Parathyroid adenoma (tissue), 2 donors: ENCODE results near the gene NADK.

Source experiments
- H2AFZ ChIP-seq: fragments of 300-600 bp; sonication (generic); one replicate; pipeline ENCODE4 v1.7.0; 2017; ENCODE audit warnings: antibody characterized with exemption, mild to moderate bottlenecking
- H3K27ac ChIP-seq: fragments of 300-600 bp; sonication (generic); one replicate; pipeline ENCODE4 v1.7.0; 2017
- H3K27me3 ChIP-seq: fragments of 300-600 bp; sonication (generic); one replicate; pipeline ENCODE4 v1.7.0; 2017; ENCODE audit warnings: low read length; ENCODE audit not compliant: control insufficient read depth, insufficient read depth
- H3K36me3 ChIP-seq: fragments of 300-600 bp; sonication (generic); one replicate; pipeline ENCODE4 v1.7.0; 2017; ENCODE audit warnings: low read length; ENCODE audit not compliant: control insufficient read depth, insufficient read depth
- H3K4me1 ChIP-seq: fragments of 300-600 bp; sonication (generic); one replicate; pipeline ENCODE4 v1.7.0; 2017; ENCODE audit warnings: control low read depth
- H3K4me2 ChIP-seq: fragments of 300-600 bp; sonication (generic); one replicate; pipeline ENCODE4 v1.7.0; 2017; ENCODE audit warnings: low read length
- H3K4me3 ChIP-seq: fragments of 300-600 bp; sonication (generic); one replicate; pipeline ENCODE4 v1.7.0; 2017; ENCODE audit warnings: low read depth, low read length
- H3K79me2 ChIP-seq: fragments of 300-600 bp; sonication (generic); one replicate; pipeline ENCODE4 v1.7.0; 2017; ENCODE audit warnings: control low read depth
- H3K9ac ChIP-seq: fragments of 300-600 bp; sonication (generic); one replicate; pipeline ENCODE4 v1.7.0; 2017; ENCODE audit warnings: mild to moderate bottlenecking
- H3K9me3 ChIP-seq: fragments of 300-600 bp; sonication (generic); one replicate; pipeline ENCODE4 v1.7.0; 2017; ENCODE audit warnings: low read length; ENCODE audit not compliant: control insufficient read depth
- TF ChIP-seq, protein P1 (sequence below): fragments of 300-600 bp; sonication (generic); IDR thresholded peaks from one replicate; pipeline ENCODE4 v1.7.0; 2017; ENCODE audit warnings: antibody characterized with exemption, mild to moderate bottlenecking
- donor health status: primary hyperparathyroidism.

The NADK gene

DNA sequence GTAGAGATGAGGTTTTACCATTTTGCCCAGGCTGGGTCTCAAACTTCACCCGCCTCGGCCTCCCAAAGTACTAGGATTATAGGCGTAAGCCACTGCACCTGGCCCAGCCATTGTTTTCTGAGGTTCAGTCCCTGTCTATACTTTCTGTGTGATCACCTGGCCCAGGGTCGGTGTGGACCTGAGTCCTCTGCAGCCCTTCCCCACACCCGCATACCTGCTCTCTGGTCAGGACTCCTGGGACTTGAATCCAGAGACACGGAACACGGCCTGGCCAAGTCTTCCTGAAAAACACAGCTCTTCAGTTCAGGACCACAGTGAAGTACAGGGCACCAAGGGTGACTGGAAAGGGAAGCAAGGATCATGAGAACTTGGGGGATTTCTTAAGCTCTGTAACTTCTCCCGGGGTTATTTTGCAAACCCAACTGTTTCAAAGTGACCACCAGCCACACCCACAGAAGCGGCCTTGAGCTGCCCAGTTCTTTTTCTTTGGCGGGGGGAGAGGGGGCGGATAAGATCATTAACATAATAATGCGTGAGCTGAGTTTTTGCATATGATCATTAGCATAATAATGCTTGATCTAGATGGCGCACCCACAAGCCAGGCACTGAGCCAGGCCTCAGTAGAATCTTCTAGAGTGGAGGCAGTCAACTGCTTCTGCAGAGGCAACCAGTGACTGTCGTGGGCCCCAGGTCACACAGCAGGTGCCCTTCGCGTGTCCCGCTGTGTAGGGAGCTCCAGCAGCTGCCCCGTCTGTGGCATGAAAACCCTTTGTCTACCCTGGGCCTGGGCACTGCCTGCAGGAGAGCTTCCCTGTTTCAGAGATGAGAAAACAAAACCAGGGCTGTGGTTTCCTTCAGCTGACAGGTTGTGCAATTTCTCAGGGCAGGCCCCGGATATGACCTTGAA, 1.7 kb upstream of the NADK start:
- Histone ChIP-seq H3K4me3 (no peak overlapping the region), H3K4me1 (peaks cover 3% of the 10 kb centered on the region)
- TF ChIP-seq, protein P1, sequence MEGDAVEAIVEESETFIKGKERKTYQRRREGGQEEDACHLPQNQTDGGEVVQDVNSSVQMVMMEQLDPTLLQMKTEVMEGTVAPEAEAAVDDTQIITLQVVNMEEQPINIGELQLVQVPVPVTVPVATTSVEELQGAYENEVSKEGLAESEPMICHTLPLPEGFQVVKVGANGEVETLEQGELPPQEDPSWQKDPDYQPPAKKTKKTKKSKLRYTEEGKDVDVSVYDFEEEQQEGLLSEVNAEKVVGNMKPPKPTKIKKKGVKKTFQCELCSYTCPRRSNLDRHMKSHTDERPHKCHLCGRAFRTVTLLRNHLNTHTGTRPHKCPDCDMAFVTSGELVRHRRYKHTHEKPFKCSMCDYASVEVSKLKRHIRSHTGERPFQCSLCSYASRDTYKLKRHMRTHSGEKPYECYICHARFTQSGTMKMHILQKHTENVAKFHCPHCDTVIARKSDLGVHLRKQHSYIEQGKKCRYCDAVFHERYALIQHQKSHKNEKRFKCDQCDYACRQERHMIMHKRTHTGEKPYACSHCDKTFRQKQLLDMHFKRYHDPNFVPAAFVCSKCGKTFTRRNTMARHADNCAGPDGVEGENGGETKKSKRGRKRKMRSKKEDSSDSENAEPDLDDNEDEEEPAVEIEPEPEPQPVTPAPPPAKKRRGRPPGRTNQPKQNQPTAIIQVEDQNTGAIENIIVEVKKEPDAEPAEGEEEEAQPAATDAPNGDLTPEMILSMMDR: no peak

DNA sequence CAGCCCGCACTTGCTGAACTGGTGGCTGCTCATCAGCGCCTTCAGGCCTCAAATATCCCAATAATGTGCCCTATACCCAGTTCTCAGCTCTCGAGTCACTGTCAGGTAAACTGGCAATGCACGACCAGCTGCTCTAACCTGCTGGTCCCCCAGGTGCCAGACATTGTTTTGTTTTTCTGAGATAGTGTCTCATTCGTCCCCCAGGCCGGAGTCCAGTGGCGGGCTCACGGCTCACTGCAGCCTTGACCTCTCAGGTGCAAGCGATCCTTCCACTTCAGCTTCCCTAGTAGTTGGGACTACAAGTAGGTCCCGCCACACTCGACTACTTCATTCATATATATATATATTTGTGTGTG, 1.0 kb upstream of the NADK start:
- Histone ChIP-seq H3K27ac (peak overlapping the region; percentile 36), H3K9me3 (no peaks in the 10 kb centered on the region), H3K36me3 (no peaks in the 10 kb centered on the region), H3K9ac (no peak overlapping the region), H3K4me1 (peaks cover 3% of the 10 kb centered on the region), H3K79me2 (peaks cover 9% of the 10 kb centered on the region), H3K4me3 (peak overlapping the region; percentile 60), H3K27me3 (no peaks in the 10 kb centered on the region), H3K4me2 (peak overlapping the region; percentile 92), H2AFZ (peak overlapping the region; percentile 85)
- TF ChIP-seq, protein P1: no peak

More for the DNA sequence above, 1.7 kb upstream of the NADK start:
- no peaks in the 10 kb centered on the region for H3K9me3 ChIP-seq
- peak overlapping the region; percentile 11 for H3K27ac ChIP-seq
- no peaks in the 10 kb centered on the region for H3K27me3 ChIP-seq
- no peak overlapping the region for H2AFZ ChIP-seq
- H3K36me3 ChIP-seq: no peaks in the 10 kb centered on the region
- no peak overlapping the region for H3K9ac ChIP-seq
- H3K4me2 ChIP-seq: no peak overlapping the region
- H3K79me2 ChIP-seq: peaks cover 4% of the 10 kb centered on the region

DNA sequence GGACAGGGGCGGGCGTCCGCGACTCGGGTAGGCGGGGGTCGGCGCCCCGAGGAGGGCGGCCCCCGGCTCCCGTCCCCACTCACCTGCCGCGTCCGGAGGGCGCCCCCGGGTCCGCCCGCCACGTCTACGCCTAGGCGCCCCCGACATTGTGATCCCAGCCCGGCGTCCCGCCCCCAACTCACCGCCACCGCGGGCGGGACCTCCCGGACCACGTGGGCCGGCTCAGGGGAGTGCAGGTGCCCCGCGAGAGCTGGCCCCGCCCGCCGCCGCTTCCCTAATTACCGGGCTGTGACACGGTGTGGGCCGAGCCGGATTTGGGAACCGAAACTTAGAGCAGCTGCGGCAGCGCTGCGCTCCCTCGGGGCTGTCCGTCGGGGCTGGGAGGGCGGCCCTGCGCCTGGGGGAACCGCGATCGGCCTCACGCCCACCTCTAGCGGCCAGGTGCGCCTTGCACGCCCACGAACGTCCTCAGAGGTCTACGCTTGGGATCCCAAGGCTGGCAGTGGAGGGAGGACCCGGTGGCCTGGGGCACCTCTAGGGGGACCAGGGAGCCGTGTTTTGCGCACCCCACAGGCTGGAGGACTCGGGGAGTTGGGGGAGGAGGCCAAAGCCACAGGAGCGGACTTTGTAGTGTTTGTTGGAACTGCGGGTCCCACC, 521 bp upstream of the NADK start:
- Histone ChIP-seq H3K79me2 (peaks cover 10% of the 10 kb centered on the region), H3K27ac (peak overlapping the region; percentile 36), H3K9ac (no peak overlapping the region), H2AFZ (peak overlapping the region; percentile 85), H3K4me1 (peaks cover 3% of the 10 kb centered on the region), H3K4me3 (peak overlapping the region; percentile 60), H3K36me3 (no peaks in the 10 kb centered on the region), H3K4me2 (peak overlapping the region; percentile 92), H3K9me3 (no peaks in the 10 kb centered on the region), H3K27me3 (no peaks in the 10 kb centered on the region)
- TF ChIP-seq, protein P1: peak; percentile 7

DNA sequence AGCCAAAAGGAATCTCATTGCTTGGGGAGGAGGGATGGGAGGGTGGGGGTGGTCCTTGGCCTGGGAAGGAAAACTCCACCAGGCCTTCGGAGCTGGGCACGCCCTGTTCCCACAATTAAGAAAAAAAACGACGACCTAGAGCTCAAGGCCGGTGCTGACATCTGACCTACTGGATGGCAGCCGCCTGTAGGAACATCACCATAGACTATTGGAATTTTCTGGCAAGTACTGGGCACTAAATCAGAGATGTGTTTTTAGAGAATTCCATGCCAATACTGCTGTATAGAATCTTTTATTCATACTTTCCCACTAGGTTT, 729 bp downstream of the NADK start:
- Histone ChIP-seq H3K27ac (peak overlapping the region; percentile 41), H3K36me3 (no peaks in the 10 kb centered on the region), H3K79me2 (peaks cover 10% of the 10 kb centered on the region), H3K4me3 (peak overlapping the region; percentile 80), H3K4me2 (peak overlapping the region; percentile 95), H3K9ac (no peak overlapping the region), H3K27me3 (no peaks in the 10 kb centered on the region), H3K4me1 (peaks cover 3% of the 10 kb centered on the region), H2AFZ (peak overlapping the region; percentile 73), H3K9me3 (no peaks in the 10 kb centered on the region)
- TF ChIP-seq, protein P1: no peak
